Thoracic aorta (tissue), 2 donors: Measurements from ENCODE around the gene RIMKLB. TPM values are rescaled to one million over a fixed set of nuclear protein-coding genes. Genes with fewer than 3 reads are reported as not detected.

Source experiments
- ATAC-seq: fragments of 150-250 bp; one replicate; pipeline ENCODE4 v1.8.0; 2017; ENCODE audit warnings: low read depth; ENCODE audit not compliant: insufficient number of reproducible peaks, low FRiP score
- DNase-seq: peaks from one replicate; pipeline ENCODE4 v3.0.0-alpha.2; 2020; ENCODE audit warnings: low spot score
- H3K27ac ChIP-seq, 2 donors: fragments of 200-600 bp; sonication (generic); 1 replicate in 1 of 2; 2 replicates in 1 of 2; pipeline ENCODE4 v1.5.1; 2016; ENCODE audit warnings: mild to moderate bottlenecking in 2 of 2, moderate library complexity in 2 of 2
- H3K27me3 ChIP-seq: fragments of 200-600 bp; sonication (generic); replicated peaks from 2 replicates; pipeline ENCODE4 v1.6.0; 2016; ENCODE audit warnings: mild to moderate bottlenecking; ENCODE audit not compliant: insufficient read depth
- H3K36me3 ChIP-seq: fragments of 200-600 bp; sonication (generic); one replicate; pipeline ENCODE4 v1.5.1; 2016
- H3K4me1 ChIP-seq, 2 donors: fragments of 200-600 bp; sonication (generic); 1 replicate in 1 of 2; 2 replicates in 1 of 2; pipeline versions ENCODE4 v1.5.1 to v1.6.0; 2016; ENCODE audit warnings: low read depth in 2 of 2, mild to moderate bottlenecking in 1 of 2; ENCODE audit not compliant: control insufficient read depth in 1 of 2
- H3K4me3 ChIP-seq: fragments of 200-600 bp; sonication (generic); 2 replicates; pipeline ENCODE4 v1.5.1; 2016; ENCODE audit warnings: mild to moderate bottlenecking
- H3K9me3 ChIP-seq: fragments of 200-600 bp; sonication (generic); 2 replicates; pipeline ENCODE4 v1.5.1; 2016
- CTCF ChIP-seq: fragments of 200-600 bp; sonication (generic); IDR thresholded peaks from one replicate; pipeline ENCODE4 v1.5.1; 2019; ENCODE audit warnings: antibody characterized with exemption
- total RNA-seq, 2 donors: library from RNA; depleted of rRNA; stranded (reverse); fragments of >200 nt; gene quantifications; one replicate each; pipeline versions ENCODE4 v1.1.0 to v1.2.3, GENCODE V29; 2016

RIMKLB gene
- total RNA-seq, 2 donors from 2014 or later, result 87.6 to 159 TPM

GRCh38 chr12:8827551-8828256 is 129.9 kb downstream of the RIMKLB start:
- no peak overlapping the region for H3K27ac ChIP-seq
- TF ChIP-seq CTCF, result no peak

GRCh38 chr12:8828257-8829124 is 130.7 kb downstream of the RIMKLB start:
- peaks cover 3 to 5% of the 10 kb centered on the region in 2 donors for H3K4me1 ChIP-seq
- no peaks in the 10 kb centered on the region for H3K27me3 ChIP-seq
- no peak for TF ChIP-seq CTCF
- no peak overlapping the region for H3K27ac ChIP-seq
- no peaks in the 10 kb centered on the region for H3K9me3 ChIP-seq
- H3K36me3 ChIP-seq, result peaks cover 3% of the 10 kb centered on the region
- ATAC-seq, result no peak
- no peak for DNase-seq
- no peak overlapping the region for H3K4me3 ChIP-seq

More at GRCh38 chr12:8827551-8828256, 129.9 kb downstream of the RIMKLB start:
- H3K4me1 ChIP-seq, result peaks cover 3 to 5% of the 10 kb centered on the region in 2 donors
- no peak overlapping the region for H3K4me3 ChIP-seq
- H3K36me3 ChIP-seq, result peaks cover 3% of the 10 kb centered on the region
- H3K9me3 ChIP-seq, result no peaks in the 10 kb centered on the region
- ATAC-seq (no peak), DNase-seq (no peak)
- H3K27me3 ChIP-seq, result no peaks in the 10 kb centered on the region

GRCh38 chr12:8829125-8829518 is 131.3 kb downstream of the RIMKLB start:
- no peak for TF ChIP-seq CTCF
- Histone ChIP-seq H3K4me3 (no peak overlapping the region), H3K27ac (no peak overlapping the region), H3K4me1 (no peaks in the 10 kb centered on the region), H3K9me3 (no peaks in the 10 kb centered on the region), H3K36me3 (peaks cover 3% of the 10 kb centered on the region), H3K27me3 (no peaks in the 10 kb centered on the region)
- no peak for ATAC-seq
- DNase-seq, result no peak

- no peaks in the 10 kb centered on the region for H3K4me1 ChIP-seq
- no peak overlapping the region for H3K27ac ChIP-seq
- DNase-seq, result no peak
- no peak for TF ChIP-seq CTCF
- no peak overlapping the region for H3K4me3 ChIP-seq
- H3K27me3 ChIP-seq, result no peaks in the 10 kb centered on the region
- H3K36me3 ChIP-seq, result peaks cover 3% of the 10 kb centered on the region
- no peaks in the 10 kb centered on the region for H3K9me3 ChIP-seq
- ATAC-seq, result no peak
Measured at GRCh38 chr12:8829621-8830020, 131.8 kb downstream of the RIMKLB start.

GRCh38 chr12:8831116-8831515 is 133.3 kb downstream of the RIMKLB start:
- no peak overlapping the region for H3K27ac ChIP-seq

More at GRCh38 chr12:8831116-8831515, 133.3 kb downstream of the RIMKLB start:
- DNase-seq, result no peak
- no peaks in the 10 kb centered on the region for H3K4me1 ChIP-seq
- H3K4me3 ChIP-seq, result no peak overlapping the region
- H3K36me3 ChIP-seq, result peaks cover 3% of the 10 kb centered on the region
- no peaks in the 10 kb centered on the region for H3K27me3 ChIP-seq
- ATAC-seq, result no peak
- no peaks in the 10 kb centered on the region for H3K9me3 ChIP-seq
- TF ChIP-seq CTCF, result no peak
